Thoracic aorta (tissue), 2 donors: Measurements from ENCODE around the gene AKAP8L. TPM values are rescaled to one million over a fixed set of nuclear protein-coding genes. Genes with fewer than 3 reads are reported as not detected.
"Not testable (repeated sequence)": the region's sequence is repeated elsewhere in the genome, so short reads cannot be mapped to it uniquely, and the experiment has no call there.

Experiments
- ATAC-seq: fragments of 150-250 bp; one replicate; pipeline ENCODE4 v1.8.0; 2017; ENCODE audit warnings: low read depth; ENCODE audit not compliant: insufficient number of reproducible peaks, low FRiP score
- DNase-seq: peaks from one replicate; pipeline ENCODE4 v3.0.0-alpha.2; 2020; ENCODE audit warnings: low spot score
- H3K27ac ChIP-seq, 2 donors: fragments of 200-600 bp; sonication (generic); 1 replicate in 1 of 2; 2 replicates in 1 of 2; pipeline ENCODE4 v1.5.1; 2016; ENCODE audit warnings: mild to moderate bottlenecking in 2 of 2, moderate library complexity in 2 of 2
- H3K27me3 ChIP-seq: fragments of 200-600 bp; sonication (generic); replicated peaks from 2 replicates; pipeline ENCODE4 v1.6.0; 2016; ENCODE audit warnings: mild to moderate bottlenecking; ENCODE audit not compliant: insufficient read depth
- H3K36me3 ChIP-seq: fragments of 200-600 bp; sonication (generic); one replicate; pipeline ENCODE4 v1.5.1; 2016
- H3K4me1 ChIP-seq, 2 donors: fragments of 200-600 bp; sonication (generic); 1 replicate in 1 of 2; 2 replicates in 1 of 2; pipeline versions ENCODE4 v1.5.1 to v1.6.0; 2016; ENCODE audit warnings: low read depth in 2 of 2, mild to moderate bottlenecking in 1 of 2; ENCODE audit not compliant: control insufficient read depth in 1 of 2
- H3K4me3 ChIP-seq: fragments of 200-600 bp; sonication (generic); 2 replicates; pipeline ENCODE4 v1.5.1; 2016; ENCODE audit warnings: mild to moderate bottlenecking
- H3K9me3 ChIP-seq: fragments of 200-600 bp; sonication (generic); 2 replicates; pipeline ENCODE4 v1.5.1; 2016
- CTCF ChIP-seq: fragments of 200-600 bp; sonication (generic); IDR thresholded peaks from one replicate; pipeline ENCODE4 v1.5.1; 2019; ENCODE audit warnings: antibody characterized with exemption
- total RNA-seq, 2 donors: library from RNA; depleted of rRNA; stranded (reverse); fragments of >200 nt; gene quantifications; one replicate each; pipeline versions ENCODE4 v1.1.0 to v1.2.3, GENCODE V29; 2016

AKAP8L gene
- total RNA-seq, 2 donors from 2014 or later: 163 to 247 TPM

- no peaks in the 10 kb centered on the region for H3K9me3 ChIP-seq
- H3K4me3 ChIP-seq: no peak overlapping the region
- peaks cover 47% of the 10 kb centered on the region for H3K36me3 ChIP-seq
- no peak overlapping the region for H3K27ac ChIP-seq
- ATAC-seq (no peak), DNase-seq (no peak)
- H3K27me3 ChIP-seq: no peaks in the 10 kb centered on the region
- H3K4me1 ChIP-seq: no peaks in the 10 kb centered on the region
- TF ChIP-seq CTCF: no peak
These were observed 64.1 kb downstream of the AKAP8L start for GRCh38 chr19:15354566-15355296.

- no peaks in the 10 kb centered on the region for H3K27me3 ChIP-seq
- no peaks in the 10 kb centered on the region for H3K9me3 ChIP-seq
- no peaks in the 10 kb centered on the region for H3K4me1 ChIP-seq
- DNase-seq: no peak
- TF ChIP-seq CTCF: no peak
- H3K36me3 ChIP-seq: peaks cover 43% of the 10 kb centered on the region
- no peak overlapping the region for H3K4me3 ChIP-seq
- H3K27ac ChIP-seq: no peak overlapping the region
- ATAC-seq: no peak
These were observed 64.9 kb downstream of the AKAP8L start for GRCh38 chr19:15353908-15354307.

GRCh38 chr19:15352535-15352934 lies 66.3 kb downstream of the AKAP8L start:
- ATAC-seq, H3K4me1 ChIP-seq, DNase-seq, H3K27ac ChIP-seq, H3K9me3 ChIP-seq, H3K4me3 ChIP-seq, H3K27me3 ChIP-seq: not testable (repeated sequence)
- H3K36me3 ChIP-seq: peaks cover 29% of the 10 kb centered on the region

- not testable (repeated sequence) for ATAC-seq, H3K27ac ChIP-seq, H3K36me3 ChIP-seq, DNase-seq, H3K4me3 ChIP-seq, H3K9me3 ChIP-seq, H3K27me3 ChIP-seq
- peaks cover 8 to 13% of the 10 kb centered on the region in 2 donors for H3K4me1 ChIP-seq
These were observed 77.5 kb downstream of the AKAP8L start for GRCh38 chr19:15341328-15341727.

GRCh38 chr19:15340086-15340485 lies 78.7 kb downstream of the AKAP8L start:
- Histone ChIP-seq H3K9me3 (no peaks in the 10 kb centered on the region), H3K4me1 (peaks cover 15 to 26% of the 10 kb centered on the region in 2 donors), H3K36me3 (no peaks in the 10 kb centered on the region), H3K27me3 (no peaks in the 10 kb centered on the region), H3K4me3 (no peak overlapping the region), H3K27ac (no peak overlapping the region)
- ATAC-seq: no peak
- no peak for DNase-seq
- no peak for TF ChIP-seq CTCF

- Histone ChIP-seq H3K36me3 (no peaks in the 10 kb centered on the region), H3K27me3 (no peaks in the 10 kb centered on the region), H3K9me3 (no peaks in the 10 kb centered on the region), H3K4me1 (peaks cover 23 to 41% of the 10 kb centered on the region in 2 donors), H3K4me3 (peak overlapping the region; percentile 12), H3K27ac (peak overlapping the region; percentile 71 to 89)
- DNase-seq (no peak), ATAC-seq (peak; percentile 70)
- TF ChIP-seq CTCF: no peak
These were observed 81.6 kb downstream of the AKAP8L start for GRCh38 chr19:15337202-15337601.

GRCh38 chr19:15335992-15336391 lies 82.8 kb downstream of the AKAP8L start:
- H3K9me3 ChIP-seq, H3K4me3 ChIP-seq, DNase-seq, H3K27me3 ChIP-seq, H3K36me3 ChIP-seq, ATAC-seq: not testable (repeated sequence)
- peak overlapping the region in 1 of 2 donors; percentile 89 for H3K27ac ChIP-seq
- peaks cover 23 to 41% of the 10 kb centered on the region in 2 donors for H3K4me1 ChIP-seq
